ENCODE data around the gene DENND4A.

GRCh38 chr15:65690173-65690572, 101.9 kb downstream of the DENND4A start:
- no peak for TF ChIP-seq CTCF (IDR thresholded peaks at IDR 0.05 in 2 of 3, conservative IDR thresholded peaks at IDR 0.05 in 1 of 3; ENCODE audit: control insufficient read depth in 2 of 3, extremely low read depth in 1 of 3, insufficient read depth in 1 of 3, low read depth in 3 of 3, low read length in 3 of 3)
- TF ChIP-seq ZZZ3 (IDR thresholded peaks at IDR 0.05; ENCODE audit: control insufficient read depth, insufficient read length, low read depth): no peak
- TF ChIP-seq HDAC6 (IDR thresholded peaks at IDR 0.05; ENCODE audit: unreplicated experiment): no peak
- TF ChIP-seq MLLT1 (IDR thresholded peaks at IDR 0.05): no peak
- TF ChIP-seq RELB (IDR thresholded peaks at IDR 0.05; ENCODE audit: low read depth): no peak
- TF ChIP-seq ZNF687 (IDR thresholded peaks at IDR 0.05): no peak
- no peak for TF ChIP-seq PRDM15 (CRISPR knock-in tag; IDR thresholded peaks at IDR 0.05)

All from GM12878 (cell line).